KMS-11 (cell line): ENCODE measurements around the gene BLOC1S1.

Experiments used
- H2AFZ ChIP-seq: fragments of 200-600 bp; sonication (generic); 2 replicates; pipeline ENCODE4 v1.6.1; 2016; ENCODE audit warnings: antibody characterized with exemption, mixed run types, low read depth
- H3K27ac ChIP-seq: fragments of 200-600 bp; sonication (generic); 2 replicates; pipeline ENCODE4 v1.6.1; 2016; ENCODE audit warnings: mild to moderate bottlenecking, mixed run types
- H3K27me3 ChIP-seq: fragments of 200-600 bp; sonication (generic); 2 replicates; pipeline ENCODE4 v1.6.1; 2017; ENCODE audit warnings: mild to moderate bottlenecking, low read depth, mixed run types, moderate library complexity; ENCODE audit not compliant: insufficient read depth
- H3K36me3 ChIP-seq: fragments of 200-600 bp; sonication (generic); 2 replicates; pipeline ENCODE4 v1.6.1; 2017; ENCODE audit warnings: mild to moderate bottlenecking, mixed run types; ENCODE audit not compliant: insufficient read depth
- H3K4me1 ChIP-seq: fragments of 200-600 bp; sonication (generic); 2 replicates; pipeline ENCODE4 v1.6.1; 2016; ENCODE audit warnings: mild to moderate bottlenecking, low read depth, mixed run types; ENCODE audit not compliant: poor library complexity, severe bottlenecking
- H3K4me2 ChIP-seq: fragments of 200-600 bp; sonication (generic); 2 replicates; pipeline ENCODE4 v1.7.0; 2016; ENCODE audit warnings: mild to moderate bottlenecking, mixed run types
- H3K4me3 ChIP-seq: fragments of 200-600 bp; sonication (generic); IDR thresholded peaks from 2 replicates; pipeline ENCODE4 v1.6.1; 2017; ENCODE audit warnings: low read depth, low read length, mixed read lengths; ENCODE audit not compliant: insufficient read depth
- H3K79me2 ChIP-seq: fragments of 200-600 bp; sonication (generic); 2 replicates; pipeline ENCODE4 v1.6.1; 2016; ENCODE audit warnings: low read depth, mixed run types; ENCODE audit not compliant: insufficient read depth
- H3K9ac ChIP-seq: fragments of 200-600 bp; sonication (generic); 2 replicates; pipeline ENCODE4 v1.6.1; 2016; ENCODE audit warnings: mild to moderate bottlenecking, mixed run types
- H4K20me1 ChIP-seq: fragments of 200-600 bp; sonication (generic); 2 replicates; pipeline ENCODE4 v1.6.1; 2016; ENCODE audit warnings: mild to moderate bottlenecking, mixed run types; ENCODE audit not compliant: insufficient read depth
- CTCF ChIP-seq: fragments of 200-600 bp; sonication (generic); conservative IDR thresholded peaks from 2 replicates; pipeline ENCODE4 v1.6.1; 2017; ENCODE audit warnings: low read depth, mild to moderate bottlenecking, antibody characterized with exemption, low read length, moderate library complexity, mixed read lengths

The BLOC1S1 gene

GRCh38 chr12:55718624-55719275, 2.9 kb downstream of the BLOC1S1 start:
- Histone ChIP-seq H3K79me2 (peaks cover 10% of the 10 kb centered on the region; the same call in 1 of the 2 replicates), H3K4me2 (no peak overlapping the region), H3K36me3 (no peaks in the 10 kb centered on the region), H4K20me1 (no peaks in the 10 kb centered on the region), H3K27me3 (no peaks in the 10 kb centered on the region; the same call in 1 of the 2 replicates), H2AFZ (no peak overlapping the region), H3K27ac (no peak overlapping the region), H3K9ac (no peak overlapping the region), H3K4me3 (no peak overlapping the region), H3K4me1 (peaks cover 46% of the 10 kb centered on the region)
- no peak for TF ChIP-seq CTCF

- Histone ChIP-seq H3K27ac (no peak overlapping the region), H3K4me2 (no peak overlapping the region), H3K27me3 (no peaks in the 10 kb centered on the region), H2AFZ (no peak overlapping the region), H3K4me1 (peaks cover 46% of the 10 kb centered on the region), H4K20me1 (no peaks in the 10 kb centered on the region), H3K36me3 (no peaks in the 10 kb centered on the region), H3K9ac (no peak overlapping the region), H3K4me3 (no peak overlapping the region), H3K79me2 (peaks cover 10% of the 10 kb centered on the region; the same call in 1 of the 2 replicates)
- TF ChIP-seq CTCF: no peak
These were observed 3.5 kb downstream of the BLOC1S1 start for GRCh38 chr12:55719371-55719770.

GRCh38 chr12:55720071-55720564, 4.3 kb downstream of the BLOC1S1 start, which contains the start of gene RDH5:
RDH5 (plus strand) TSS chr12:55720393; CDS start chr12:55721185, 792 bp downstream.
- Histone ChIP-seq H3K36me3 (no peaks in the 10 kb centered on the region), H3K27ac (no peak within 1 kb of the TSS; the same call in 1 of the 2 replicates), H3K4me1 (peaks cover 43% of the 10 kb centered on the region), H3K27me3 (no peaks in the 10 kb centered on the region), H3K4me2 (peak within 1 kb of the TSS; percentile 2; the same call in 1 of the 2 replicates), H3K79me2 (peaks cover 10% of the 10 kb centered on the region; the same call in 1 of the 2 replicates), H4K20me1 (no peaks in the 10 kb centered on the region), H3K4me3 (no peak within 1 kb of the TSS), H3K9ac (no peak within 1 kb of the TSS), H2AFZ (no peak within 1 kb of the TSS)
- no peak for TF ChIP-seq CTCF

GRCh38 chr12:55720894-55721444, 5.1 kb downstream of the BLOC1S1 start:
- Histone ChIP-seq H3K4me1 (peaks cover 38% of the 10 kb centered on the region), H3K36me3 (no peaks in the 10 kb centered on the region; the same call in 1 of the 2 replicates), H3K4me3 (no peak overlapping the region), H3K27ac (no peak overlapping the region; the same call in 1 of the 2 replicates), H3K4me2 (peak overlapping the region; percentile 2; the same call in 1 of the 2 replicates), H3K79me2 (peaks cover 10% of the 10 kb centered on the region; the same call in 1 of the 2 replicates), H3K9ac (no peak overlapping the region), H3K27me3 (no peaks in the 10 kb centered on the region), H2AFZ (no peak overlapping the region), H4K20me1 (no peaks in the 10 kb centered on the region)
- peak; percentile 44 for TF ChIP-seq CTCF
